GM12878 (cell line): ENCODE measurements around the gene PGBD5. TPM values are rescaled to one million over a fixed set of nuclear protein-coding genes. Genes with fewer than 3 reads are reported as not detected.

Experiments
- ATAC-seq: fragments of 200-7000 bp; cut with Tn5 transposase; 3 replicates; pipeline ENCODE4 v1.9.1; 2020; ENCODE audit warnings: mild to moderate bottlenecking, moderate library complexity
- BruUV-seq: library from RNA; stranded (reverse); fragments of 400-500 nt; replicated peaks from 2 replicates; lab custom pipeline; 2021; lab: Mats Ljungman, UMichigan
- CTCF ChIA-PET: fragments of 300-600 bp; sonication (Branson Sonifier 250); formaldehyde crosslinking; extraction: SDS; loops from one replicate; lab custom pipeline; 2021; ENCODE audit warnings: inconsistent platforms; lab: Yijun Ruan, JAX
- POLR2A ChIA-PET: fragments of 350-600 bp; formaldehyde crosslinking; extraction: SDS; loops from one replicate; lab custom pipeline; 2021; ENCODE audit warnings: inconsistent platforms; lab: Charles Lee
- RAD21 ChIA-PET: fragments of 300-600 bp; sonication (Branson Sonifier 250); formaldehyde crosslinking; loops from one replicate; lab custom pipeline; 2023; ENCODE audit warnings: antibody characterized with exemption; ENCODE audit not compliant: unreplicated experiment; lab: Charles Lee
- SMC1A ChIA-PET: fragments of 300-600 bp; sonication (Branson Sonifier 250); formaldehyde crosslinking; loops from one replicate; lab custom pipeline; 2023; ENCODE audit not compliant: unreplicated experiment, uncharacterized antibody; lab: Charles Lee
- DNase-seq: peaks from one replicate; pipeline ENCODE4 v3.0.0-alpha.2; 2011; ENCODE audit warnings: low read depth, low spot score
- FAIRE-seq: peaks from 3 replicates; lab custom pipeline; 2011; peaks lifted over from hg19 to GRCh38; lab: Jason Lieb, UNC
- H2AFZ ChIP-seq: 2 replicates; pipeline ENCODE4 v1.6.0; 2011; ENCODE audit warnings: low read depth, low read length, control low read depth; ENCODE audit not compliant: control insufficient read depth
- H3K27ac ChIP-seq: 2 replicates; pipeline ENCODE4 v1.5.1; 2011; ENCODE audit warnings: control low read depth; ENCODE audit not compliant: control insufficient read depth, insufficient read depth
- H3K27me3 ChIP-seq, 2 experiments: replicated peaks in 1 of 2; 2 replicates each; pipeline versions ENCODE4 v1.6.0 to v1.6.1; 2011; ENCODE audit warnings: low read length in 1 of 2; ENCODE audit not compliant: control insufficient read depth in 2 of 2, insufficient read depth in 2 of 2
- H3K36me3 ChIP-seq, 2 experiments: 2 replicates each; pipeline ENCODE4 v1.5.1; 2011; ENCODE audit warnings: low read length in 1 of 2; ENCODE audit not compliant: control insufficient read depth in 2 of 2, insufficient read depth in 2 of 2
- H3K4me1 ChIP-seq: 2 replicates; pipeline ENCODE4 v1.6.1; 2011; ENCODE audit warnings: mild to moderate bottlenecking, low read length, moderate library complexity, mixed read lengths; ENCODE audit not compliant: control insufficient read depth, insufficient read depth
- H3K4me2 ChIP-seq: 2 replicates; pipeline ENCODE4 v1.6.0; 2011; ENCODE audit warnings: control low read depth; ENCODE audit not compliant: control insufficient read depth, insufficient read depth
- H3K4me3 ChIP-seq: fragments of 200-600 bp; sonication (generic); 2 replicates; pipeline ENCODE4 v1.5.1; 2016
- H3K79me2 ChIP-seq: 2 replicates; pipeline ENCODE4 v1.6.0; 2011; ENCODE audit warnings: low read length; ENCODE audit not compliant: control insufficient read depth, insufficient read depth
- H3K9ac ChIP-seq: 2 replicates; pipeline ENCODE4 v1.8.0; 2011; ENCODE audit warnings: low read length, control low read depth, mixed read lengths; ENCODE audit not compliant: control insufficient read depth, insufficient read depth
- H3K9me3 ChIP-seq: replicated peaks from 3 replicates; pipeline ENCODE4 v1.5.1; 2011; ENCODE audit warnings: mild to moderate bottlenecking, low read length; ENCODE audit not compliant: control insufficient read depth, insufficient read depth
- H4K20me1 ChIP-seq: 2 replicates; pipeline ENCODE4 v1.6.0; 2011; ENCODE audit not compliant: control insufficient read depth, insufficient read depth
- ATF7 ChIP-seq: fragments of 450-650 bp; IDR thresholded peaks from 2 replicates; pipeline ENCODE4 v1.6.1; 2016; ENCODE audit warnings: low read depth, mild to moderate bottlenecking
- CREM ChIP-seq: IDR thresholded peaks from 2 replicates; pipeline ENCODE4 v1.6.1; 2014; ENCODE audit warnings: antibody characterized with exemption, low read depth
- EGR1 ChIP-seq, 2 experiments: IDR thresholded peaks; 1 replicate in 1 of 2; 2 replicates in 1 of 2; pipeline ENCODE4 v1.6.1; 2011 to 2012; ENCODE audit warnings: low read depth in 2 of 2, low read length in 2 of 2, borderline replicate concordance in 1 of 2, mild to moderate bottlenecking in 1 of 2, moderate library complexity in 1 of 2
- GATAD2B ChIP-seq: fragments of 450-650 bp; conservative IDR thresholded peaks from 2 replicates; pipeline ENCODE4 v1.6.1; 2017; ENCODE audit warnings: low read depth, mild to moderate bottlenecking, moderate library complexity
- IKZF2 ChIP-seq, 2 experiments: fragments of 450-650 bp; IDR thresholded peaks; 2 replicates each; pipeline ENCODE4 v1.6.1; 2017; ENCODE audit warnings: mild to moderate bottlenecking in 2 of 2, moderate library complexity in 2 of 2
- MTA3 ChIP-seq: IDR thresholded peaks from 2 replicates; pipeline ENCODE4 v1.6.1; 2012; ENCODE audit warnings: low read length, inconsistent platforms, borderline replicate concordance
- NFXL1 ChIP-seq: fragments of 450-650 bp; IDR thresholded peaks from 2 replicates; pipeline ENCODE4 v1.6.1; 2017; ENCODE audit warnings: antibody characterized with exemption, mild to moderate bottlenecking, borderline replicate concordance
- NFYA ChIP-seq: IDR thresholded peaks from 2 replicates; pipeline ENCODE4 v1.6.1; 2011; ENCODE audit warnings: low read depth, mild to moderate bottlenecking, low read length, improper control_type of control experiment, borderline replicate concordance
- NR2C2 ChIP-seq: IDR thresholded peaks from 2 replicates; pipeline ENCODE4 v1.6.1; 2011; ENCODE audit warnings: borderline replicate concordance, low read depth; ENCODE audit not compliant: control insufficient read depth, insufficient read length
- PKNOX1 ChIP-seq: fragments of 450-650 bp; IDR thresholded peaks from 2 replicates; pipeline ENCODE4 v1.6.1; 2016; ENCODE audit warnings: mild to moderate bottlenecking
- POLR2AphosphoS2 ChIP-seq: IDR thresholded peaks from 2 replicates; pipeline ENCODE4 v1.6.1; 2011; ENCODE audit warnings: low read depth, mild to moderate bottlenecking, low read length, improper control_type of control experiment, moderate library complexity
- RCOR1 ChIP-seq: conservative IDR thresholded peaks from 2 replicates; pipeline ENCODE4 v1.6.1; 2012; ENCODE audit warnings: low read depth, low read length, improper control_type of control experiment
- RFX5 ChIP-seq: IDR thresholded peaks from 2 replicates; pipeline ENCODE4 v1.6.1; 2011; ENCODE audit warnings: low read depth, low read length, improper control_type of control experiment
- SIN3A ChIP-seq: IDR thresholded peaks from 2 replicates; pipeline ENCODE4 v1.6.1; 2012; ENCODE audit warnings: low read depth, low read length, improper control_type of control experiment
- SMARCA5 ChIP-seq: fragments of 450-650 bp; IDR thresholded peaks from 2 replicates; pipeline ENCODE4 v1.6.1; 2017; ENCODE audit warnings: mild to moderate bottlenecking
- SUPT20H ChIP-seq: IDR thresholded peaks from 2 replicates; pipeline ENCODE4 v1.6.1; 2011; ENCODE audit warnings: low read depth, mild to moderate bottlenecking, low read length, moderate library complexity, borderline replicate concordance; ENCODE audit not compliant: control insufficient read depth
- ZNF24 ChIP-seq: fragments of 450-650 bp; IDR thresholded peaks from 2 replicates; pipeline ENCODE4 v1.6.1; 2017; ENCODE audit warnings: antibody characterized with exemption, mild to moderate bottlenecking
- WGBS: methylation state at CpG from one replicate; pipeline ENCODE4 v1.1.6; 2016; ENCODE audit warnings: low lambda C conversion rate; ENCODE audit not compliant: insufficient replicate concordance, insufficient coverage; ENCODE audit errors: missing lambda C conversion rate; 5-methylcytosine and 5-hydroxymethylcytosine counted together
- in situ Hi-C: fragments of 300-500 bp; cut with MboI; formaldehyde crosslinking; loops from 9 replicates; pipeline ENCODE4 v1.14.3; 2018; ENCODE audit warnings: mixed read lengths
- intact Hi-C: fragments of 100-400 bp; cut with micrococcal nuclease; formaldehyde crosslinking; loops from one replicate; pipeline ENCODE4 v1.14.2; 2022; ENCODE audit not compliant: unreplicated experiment
- polyA plus RNA-seq, 11 experiments: library from polyadenylated mRNA; depleted of rRNA in 4 of 11; unstranded in 6 of 11; stranded (reverse) in 5 of 11; fragments of >200 nt; fragmentation: Nextera tagmentation in 4 of 11; fragmentation: Illumina TruSeq in 1 of 11; extraction: Ambion mirVana in 4 of 11; extraction: Trizol in 1 of 11; gene quantifications; 1 replicate in 1 of 11; 2 replicates in 10 of 11; pipeline versions ENCODE4 v1.2.1 to v1.2.3, GENCODE V29; 2011 to 2016; ENCODE audit warnings: inconsistent platforms in 2 of 11, missing spikeins in 2 of 11, low read depth in 1 of 11
- total RNA-seq, 4 experiments: library from RNA; depleted of rRNA in 3 of 4; stranded (reverse); fragments of >200 nt in 3 of 4; fragmentation: Illumina TruSeq in 1 of 4; extraction: Trizol in 1 of 4; gene quantifications; 2 replicates each; pipeline versions ENCODE4 v1.2.1 to v1.2.3, GENCODE V29; 2013 to 2021

Gene PGBD5
- total and polyA plus RNA-seq, 10 of the 15 experiments (the other 5 are each of a cell fraction or from before 2014, with no cell fraction given) = 0.03 TPM; not detected in 9

GRCh38 chr1:230463760-230464159, 37.6 kb upstream of the PGBD5 start:
- Histone ChIP-seq H3K4me3 (no peak overlapping the region), H4K20me1 (no peaks in the 10 kb centered on the region), H3K36me3 (no peaks in the 10 kb centered on the region), H3K4me2 (no peak overlapping the region), H3K79me2 (no peaks in the 10 kb centered on the region), H3K9me3 (no peaks in the 10 kb centered on the region), H3K4me1 (no peaks in the 10 kb centered on the region), H3K27me3 (no peaks in the 10 kb centered on the region), H3K27ac (no peak overlapping the region), H2AFZ (no peak overlapping the region), H3K9ac (no peak overlapping the region)
- in situ Hi-C loops = no loop called here
- TF ChIP-seq POLR2AphosphoS2 (no peak), SUPT20H (no peak), NFYA (no peak), SIN3A (no peak), EGR1 (IDR thresholded peaks at IDR 0.05; ENCODE audit: borderline replicate concordance in 1 of 2, low read depth in 2 of 2, low read length in 2 of 2) (no peak), SMARCA5 (no peak), GATAD2B (no peak), IKZF2 (IDR thresholded peaks at IDR 0.05) (no peak), CREM (no peak), NR2C2 (no peak)
- BruUV-seq = no TSS peak
- ATAC-seq (no peak), DNase-seq (no peak), FAIRE-seq (no peak)
- intact Hi-C loops = no loop called here
- POLR2A ChIA-PET = no interaction called here
- CTCF ChIA-PET = no interaction called here
- RAD21 ChIA-PET = no interaction called here
- WGBS = 20% methylated on average over 5 of the region's 5 CpGs
- SMC1A ChIA-PET = no interaction called here

- ChIA-PET CTCF (no interaction called here), POLR2A (no interaction called here), SMC1A (no interaction called here), RAD21 (no interaction called here)
- Histone ChIP-seq H3K4me1 (peaks cover 3% of the 10 kb centered on the region; the same call in 1 of the 2 replicates), H3K36me3 (no peaks in the 10 kb centered on the region), H4K20me1 (no peaks in the 10 kb centered on the region), H3K9ac (no peak overlapping the region), H2AFZ (no peak overlapping the region), H3K4me3 (no peak overlapping the region), H3K4me2 (no peak overlapping the region), H3K79me2 (no peaks in the 10 kb centered on the region), H3K9me3 (no peaks in the 10 kb centered on the region)
- WGBS = 0% methylated on average over 2 of the region's 2 CpGs
- ATAC-seq (no peak), DNase-seq (no peak), FAIRE-seq (peak; percentile 18)
- intact Hi-C loops = no loop called here
- no TSS peak for BruUV-seq
- in situ Hi-C loops = no loop called here
- TF ChIP-seq PKNOX1 = no peak
- TF ChIP-seq ZNF24 = no peak
- TF ChIP-seq SUPT20H = no peak
- no peak for TF ChIP-seq NFXL1
- TF ChIP-seq RFX5 = no peak
- no peak for TF ChIP-seq RCOR1
- no peak for TF ChIP-seq ATF7
- no peak for TF ChIP-seq MTA3
- TF ChIP-seq, all 136 proteins: peak for 0
- no peaks in the 10 kb centered on the region for H3K27me3 ChIP-seq
- H3K27ac ChIP-seq = no peak overlapping the region
Observed at GRCh38 chr1:230463326-230463725, 37.2 kb upstream of the PGBD5 start.
